GM21515 (cell line): ENCODE measurements around the gene SHROOM3.

Experiments
- ATAC-seq: cut with Tn5 transposase; IDR thresholded peaks from one replicate; pipeline ENCODE4 v1.9.1; 2021; ENCODE audit not compliant: unreplicated experiment

The SHROOM3 gene

DNA sequence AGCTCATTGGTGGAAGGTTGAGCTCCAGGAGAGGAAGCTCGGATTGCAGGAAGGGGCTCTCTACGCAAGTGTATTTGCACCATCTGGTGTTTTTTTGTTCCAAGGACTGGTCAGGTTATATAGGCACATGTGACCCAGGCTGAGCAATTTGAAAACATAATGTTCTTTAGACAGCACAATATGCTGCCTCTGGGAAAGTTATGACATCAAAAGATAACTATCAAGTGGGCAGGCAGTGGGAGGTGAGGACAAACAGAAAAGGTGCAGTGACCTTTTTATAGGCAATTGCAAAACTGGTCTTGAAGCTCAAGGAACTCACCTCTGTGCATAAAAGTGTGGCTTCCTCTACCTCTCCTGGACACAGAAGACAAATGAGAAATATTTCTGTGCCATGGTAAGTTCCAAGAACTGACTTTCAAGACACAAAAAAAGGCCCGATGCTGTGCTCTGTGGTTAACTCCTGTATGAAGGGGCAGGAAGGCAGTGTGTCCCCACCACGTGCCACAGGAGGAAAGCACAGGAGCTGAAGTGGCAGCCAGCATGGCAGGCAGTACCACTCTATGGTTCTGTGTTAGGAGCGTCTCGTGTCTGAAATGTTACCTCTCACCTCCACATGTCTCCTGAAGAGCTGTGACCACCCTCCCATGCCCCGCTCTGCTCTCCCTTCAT lies 128.6 kb downstream of the SHROOM3 start:
- ATAC-seq: no peak

DNA sequence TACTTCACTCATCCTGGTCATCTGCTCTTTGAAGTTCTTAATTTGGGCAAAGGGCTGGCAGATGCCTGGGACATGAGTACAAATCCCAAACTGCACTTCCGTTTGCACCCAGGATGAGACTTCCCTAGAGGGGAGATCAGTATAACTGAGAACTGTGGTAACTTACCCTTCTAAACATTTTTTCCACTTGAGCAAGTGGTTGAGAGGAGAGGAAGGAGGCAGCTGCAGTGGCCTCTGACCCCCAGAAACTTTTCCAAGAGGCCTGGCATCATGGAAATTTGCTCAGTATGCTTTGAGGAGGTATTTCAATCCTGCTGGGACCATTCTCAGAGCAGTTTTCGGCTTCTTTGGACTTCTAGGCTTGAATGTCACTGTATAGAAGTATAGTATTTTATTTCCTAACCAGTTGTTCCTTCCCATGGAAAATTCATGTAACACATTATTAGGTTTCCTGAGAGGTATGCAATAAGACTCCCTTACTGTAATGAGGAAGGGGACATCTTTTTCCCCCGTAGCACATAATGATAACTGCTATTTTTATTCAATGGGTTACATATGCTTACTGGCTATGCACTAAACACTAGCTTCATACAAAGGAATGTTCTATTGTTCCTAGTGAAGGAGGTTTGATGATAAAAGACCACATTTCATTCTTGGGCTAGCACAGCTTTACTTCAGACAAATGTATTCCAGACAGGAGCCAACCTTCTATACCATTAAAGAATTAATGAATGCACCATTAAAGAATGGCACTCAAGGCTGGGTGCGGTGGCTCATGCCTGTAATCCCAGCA lies 129.3 kb downstream of the SHROOM3 start:
- no peak for ATAC-seq

GRCh38 chr4:76568262-76568661 lies 133.2 kb downstream of the SHROOM3 start:
- no peak for ATAC-seq

GRCh38 chr4:76569225-76569624 lies 134.2 kb downstream of the SHROOM3 start:
- no peak for ATAC-seq

DNA sequence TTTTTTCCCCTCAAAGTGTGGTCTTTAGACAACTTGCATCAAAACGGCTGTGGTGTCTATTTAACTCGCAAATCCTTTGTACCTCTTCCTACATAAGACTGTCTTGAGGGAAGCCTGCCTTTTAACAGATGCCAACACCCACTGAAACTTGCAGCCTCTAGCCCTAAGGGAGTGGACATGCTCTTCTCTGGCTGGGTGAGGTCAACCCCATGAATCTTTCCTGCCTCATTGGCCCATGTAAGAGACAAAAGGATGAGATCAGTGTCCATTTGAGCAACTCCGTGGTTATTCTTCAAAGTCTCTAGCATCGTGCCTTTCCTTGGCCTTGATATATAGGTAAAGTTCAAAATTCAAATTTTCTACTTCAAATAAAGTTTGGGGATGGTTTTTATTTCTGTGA lies 134.7 kb downstream of the SHROOM3 start:
- ATAC-seq: no peak

- ATAC-seq: no peak
Observed at GRCh38 chr4:76570141-76570973, 135.3 kb downstream of the SHROOM3 start.

- no peak for ATAC-seq
Observed at GRCh38 chr4:76571274-76571673, 136.2 kb downstream of the SHROOM3 start.

DNA sequence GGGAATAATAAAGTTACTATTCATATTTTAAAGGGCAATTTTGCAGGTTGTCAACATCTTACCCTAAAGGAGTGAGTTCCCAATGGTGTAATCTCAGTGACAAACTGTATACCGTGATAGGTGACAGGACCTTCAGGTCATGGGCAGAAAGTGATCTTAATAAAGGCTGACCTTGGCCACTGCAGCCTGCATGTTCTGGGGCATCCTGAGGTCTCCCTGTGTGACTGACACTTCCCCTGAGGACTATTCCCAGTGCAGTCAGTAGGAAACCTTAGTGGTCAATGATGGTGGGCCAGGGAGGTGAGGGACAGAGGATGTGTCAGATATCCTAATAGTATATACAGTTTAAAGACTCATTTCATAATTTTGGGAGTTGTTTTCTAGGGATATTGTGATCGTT lies 137.2 kb downstream of the SHROOM3 start:
- ATAC-seq: no peak

- no peak for ATAC-seq
Observed at GRCh38 chr4:76576824-76577223, 141.8 kb downstream of the SHROOM3 start.

- ATAC-seq: no peak
Observed at GRCh38 chr4:76578002-76578560, 143.1 kb downstream of the SHROOM3 start.

- no peak for ATAC-seq
Observed at GRCh38 chr4:76579596-76580375, 144.8 kb downstream of the SHROOM3 start.

GRCh38 chr4:76581077-76581962 lies 146.3 kb downstream of the SHROOM3 start:
- ATAC-seq: no peak

DNA sequence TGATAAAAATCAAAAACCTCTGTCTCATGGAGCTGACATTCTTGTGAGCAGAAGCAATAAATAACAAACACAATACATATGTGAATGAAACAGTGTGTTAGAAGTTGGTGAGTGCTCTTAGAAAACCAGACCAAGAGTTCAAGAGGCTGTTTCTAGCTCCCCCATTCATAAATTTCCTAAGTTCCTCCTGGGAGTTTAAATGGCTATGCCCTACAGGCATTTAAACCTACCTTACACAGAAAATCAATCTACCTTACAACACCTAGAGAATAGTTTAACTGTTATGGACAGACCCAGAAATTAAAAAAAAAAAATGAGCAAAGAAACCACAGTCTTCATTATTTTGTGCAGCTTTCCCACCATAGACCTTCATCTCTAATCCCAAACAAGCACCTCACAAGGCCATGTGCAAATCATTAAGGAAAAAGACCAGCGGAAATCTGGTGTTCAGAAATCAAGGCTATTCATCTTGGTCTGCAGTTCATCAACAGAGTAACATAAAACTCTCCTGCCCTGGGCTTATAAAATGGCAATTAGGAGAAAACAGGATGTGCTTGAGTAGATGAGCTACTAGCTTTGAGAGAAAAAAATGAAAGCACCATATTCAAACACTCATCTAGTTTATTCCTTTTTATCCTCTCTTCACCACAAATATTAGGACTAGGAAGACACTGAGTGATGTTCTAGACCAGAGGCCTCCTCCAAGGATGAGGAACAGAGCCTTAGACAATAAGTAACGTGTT lies 147.2 kb downstream of the SHROOM3 start:
- ATAC-seq: no peak

DNA sequence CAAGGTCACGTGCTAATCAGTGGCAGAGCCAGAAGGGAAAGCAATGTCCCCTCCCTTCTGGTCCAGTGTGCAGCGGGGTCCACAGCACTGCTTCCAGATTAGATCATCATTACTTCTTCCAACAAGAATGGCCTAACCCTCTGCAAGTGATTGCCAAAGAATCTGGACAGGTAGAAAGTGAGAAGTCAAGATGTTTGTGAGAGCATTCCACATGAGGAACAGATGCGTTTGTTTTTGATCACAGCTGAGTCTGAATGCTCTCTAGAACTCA lies 147.7 kb downstream of the SHROOM3 start:
- ATAC-seq: no peak

DNA sequence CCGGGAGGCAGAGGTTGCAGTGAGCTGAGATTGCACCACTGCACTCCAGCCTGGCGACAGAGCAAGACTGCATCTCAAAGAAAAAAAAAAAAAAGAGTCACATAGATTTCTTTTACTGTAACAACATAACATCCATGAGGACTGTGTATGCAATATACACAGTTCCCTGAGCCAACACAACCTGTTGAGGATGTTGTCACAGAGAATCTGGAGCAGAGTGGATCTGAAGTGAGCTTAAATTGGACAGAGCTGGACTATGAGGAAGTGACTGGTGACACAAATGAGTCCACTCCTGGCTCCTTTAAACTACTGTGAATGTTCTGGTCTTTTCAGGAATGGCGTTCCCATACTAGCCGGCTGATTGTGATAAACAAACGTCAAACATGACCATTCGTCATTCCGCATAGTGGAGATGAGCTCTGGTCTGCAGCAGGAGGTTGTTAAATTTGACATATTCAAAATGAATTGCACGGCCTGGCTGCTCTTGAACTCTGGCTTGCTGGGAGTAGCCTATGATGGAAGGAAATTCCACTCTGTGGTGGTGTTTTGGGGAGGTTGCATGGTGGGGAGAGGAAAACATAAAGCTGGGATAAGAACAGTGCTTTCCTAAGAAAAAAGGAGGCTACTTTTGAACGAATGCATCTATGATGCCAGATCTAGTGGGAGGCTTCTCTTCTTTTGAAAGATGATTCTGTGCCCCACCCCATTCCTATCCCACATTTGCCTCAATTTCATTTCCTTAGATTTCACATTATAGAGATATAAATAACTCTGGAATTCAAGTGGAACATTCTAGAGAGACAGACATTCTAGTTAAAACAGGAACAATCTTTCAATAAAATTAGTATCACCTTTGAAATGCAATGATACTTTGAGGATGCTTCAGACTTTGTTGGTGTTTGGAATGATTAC lies 149.5 kb downstream of the SHROOM3 start:
- no peak for ATAC-seq

DNA sequence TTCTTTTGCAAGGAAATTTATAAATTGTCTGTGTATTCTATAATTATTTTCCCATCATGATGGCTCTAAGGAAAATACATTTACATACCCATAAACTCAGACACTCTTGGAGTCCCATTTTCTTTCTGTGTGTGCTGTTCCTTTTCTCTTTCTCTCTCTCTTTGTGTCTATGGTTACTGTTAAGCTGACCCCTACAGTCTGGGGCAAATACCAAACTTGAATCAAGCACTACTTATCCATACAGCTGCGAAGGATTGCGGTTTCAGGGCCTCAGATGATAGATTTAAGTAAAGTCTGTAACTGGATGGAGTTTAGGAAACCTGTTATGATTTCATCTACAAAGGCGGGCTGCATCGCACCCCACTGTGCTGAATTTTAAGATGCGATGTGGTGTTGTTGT lies 150.2 kb downstream of the SHROOM3 start:
- no peak for ATAC-seq

GRCh38 chr4:76585897-76586360 lies 150.9 kb downstream of the SHROOM3 start:
- peak; percentile 54 for ATAC-seq

DNA sequence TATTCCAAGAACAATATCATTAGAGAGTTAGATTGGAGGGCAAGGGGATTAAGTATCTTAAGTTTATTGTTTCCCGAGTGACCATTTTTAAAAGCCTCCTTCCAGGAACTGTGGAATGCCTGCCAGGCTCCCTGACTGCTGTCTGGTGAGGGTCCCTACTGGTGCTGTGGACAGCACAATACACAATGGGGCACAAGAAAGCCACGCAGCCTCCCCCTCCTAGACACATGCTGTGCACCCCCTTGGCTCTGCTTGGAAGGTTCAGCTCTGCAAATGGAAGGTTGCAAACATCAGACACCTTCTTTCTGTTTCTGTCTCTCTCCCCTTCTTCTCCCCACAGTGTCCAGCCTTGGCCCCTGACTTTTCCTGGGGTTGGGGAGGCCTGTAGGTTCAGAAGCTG lies 153.2 kb downstream of the SHROOM3 start:
- ATAC-seq: no peak
